ENCODE data around the gene OR2C3.

- peak in 3 of 6 experiments; percentile 34 to 39 (median 35) for TF ChIP-seq CTCF (IDR thresholded peaks at IDR 0.05)
- no peak for TF ChIP-seq POLR2A (IDR thresholded peaks at IDR 0.05)
Measured at GRCh38 chr1:247487057-247487456, 49.2 kb downstream of the OR2C3 start.

Data from thyroid gland (tissue), 4 donors.